GM12878 (cell line): Measurements from ENCODE around the gene CENPF. TPM values are rescaled to one million over a fixed set of nuclear protein-coding genes. Genes with fewer than 3 reads are reported as not detected.
A peak's percentile ranks its signal among the peaks of the same experiment; 100 is the strongest.

Source experiments
- ATAC-seq: fragments of 200-7000 bp; cut with Tn5 transposase; 3 replicates; pipeline ENCODE4 v1.9.1; 2020; ENCODE audit warnings: mild to moderate bottlenecking, moderate library complexity
- BruUV-seq: library from RNA; stranded (reverse); fragments of 400-500 nt; replicated peaks from 2 replicates; lab custom pipeline; 2021; lab: Mats Ljungman, UMichigan
- CTCF ChIA-PET: fragments of 300-600 bp; sonication (Branson Sonifier 250); formaldehyde crosslinking; extraction: SDS; loops from one replicate; lab custom pipeline; 2021; ENCODE audit warnings: inconsistent platforms; lab: Yijun Ruan, JAX
- POLR2A ChIA-PET: fragments of 350-600 bp; formaldehyde crosslinking; extraction: SDS; loops from one replicate; lab custom pipeline; 2021; ENCODE audit warnings: inconsistent platforms; lab: Charles Lee
- RAD21 ChIA-PET: fragments of 300-600 bp; sonication (Branson Sonifier 250); formaldehyde crosslinking; loops from one replicate; lab custom pipeline; 2023; ENCODE audit warnings: antibody characterized with exemption; ENCODE audit not compliant: unreplicated experiment; lab: Charles Lee
- SMC1A ChIA-PET: fragments of 300-600 bp; sonication (Branson Sonifier 250); formaldehyde crosslinking; loops from one replicate; lab custom pipeline; 2023; ENCODE audit not compliant: unreplicated experiment, uncharacterized antibody; lab: Charles Lee
- DNase-seq: peaks from one replicate; pipeline ENCODE4 v3.0.0-alpha.2; 2011; ENCODE audit warnings: low read depth, low spot score
- FAIRE-seq: peaks from 3 replicates; lab custom pipeline; 2011; peaks lifted over from hg19 to GRCh38; lab: Jason Lieb, UNC
- H2AFZ ChIP-seq: 2 replicates; pipeline ENCODE4 v1.6.0; 2011; ENCODE audit warnings: low read depth, low read length, control low read depth; ENCODE audit not compliant: control insufficient read depth
- H3K27ac ChIP-seq: 2 replicates; pipeline ENCODE4 v1.5.1; 2011; ENCODE audit warnings: control low read depth; ENCODE audit not compliant: control insufficient read depth, insufficient read depth
- H3K27me3 ChIP-seq, 2 experiments: replicated peaks in 1 of 2; 2 replicates each; pipeline versions ENCODE4 v1.6.0 to v1.6.1; 2011; ENCODE audit warnings: low read length in 1 of 2; ENCODE audit not compliant: control insufficient read depth in 2 of 2, insufficient read depth in 2 of 2
- H3K36me3 ChIP-seq, 2 experiments: 2 replicates each; pipeline ENCODE4 v1.5.1; 2011; ENCODE audit warnings: low read length in 1 of 2; ENCODE audit not compliant: control insufficient read depth in 2 of 2, insufficient read depth in 2 of 2
- H3K4me1 ChIP-seq: 2 replicates; pipeline ENCODE4 v1.6.1; 2011; ENCODE audit warnings: mild to moderate bottlenecking, low read length, moderate library complexity, mixed read lengths; ENCODE audit not compliant: control insufficient read depth, insufficient read depth
- H3K4me2 ChIP-seq: 2 replicates; pipeline ENCODE4 v1.6.0; 2011; ENCODE audit warnings: control low read depth; ENCODE audit not compliant: control insufficient read depth, insufficient read depth
- H3K4me3 ChIP-seq: fragments of 200-600 bp; sonication (generic); 2 replicates; pipeline ENCODE4 v1.5.1; 2016
- H3K79me2 ChIP-seq: 2 replicates; pipeline ENCODE4 v1.6.0; 2011; ENCODE audit warnings: low read length; ENCODE audit not compliant: control insufficient read depth, insufficient read depth
- H3K9ac ChIP-seq: 2 replicates; pipeline ENCODE4 v1.8.0; 2011; ENCODE audit warnings: low read length, control low read depth, mixed read lengths; ENCODE audit not compliant: control insufficient read depth, insufficient read depth
- H3K9me3 ChIP-seq: replicated peaks from 3 replicates; pipeline ENCODE4 v1.5.1; 2011; ENCODE audit warnings: mild to moderate bottlenecking, low read length; ENCODE audit not compliant: control insufficient read depth, insufficient read depth
- H4K20me1 ChIP-seq: 2 replicates; pipeline ENCODE4 v1.6.0; 2011; ENCODE audit not compliant: control insufficient read depth, insufficient read depth
- BMI1 ChIP-seq: fragments of 450-650 bp; IDR thresholded peaks from 2 replicates; pipeline ENCODE4 v1.6.1; 2016; ENCODE audit warnings: mild to moderate bottlenecking, moderate library complexity, borderline replicate concordance
- CBX3 ChIP-seq: fragments of 200-600 bp; sonication (generic); IDR thresholded peaks from 2 replicates; pipeline ENCODE4 v1.6.1; 2016; ENCODE audit warnings: low read depth, borderline replicate concordance
- HCFC1 ChIP-seq: fragments of 150-350 bp; IDR thresholded peaks from 2 replicates; pipeline ENCODE4 v1.6.1; 2014; ENCODE audit warnings: low read length
- IRF3 ChIP-seq: fragments of 450-650 bp; IDR thresholded peaks from 2 replicates; pipeline ENCODE4 v1.6.1; 2014; ENCODE audit warnings: mild to moderate bottlenecking
- MEF2B ChIP-seq: fragments of 450-650 bp; IDR thresholded peaks from 2 replicates; pipeline ENCODE4 v1.6.1; 2018; ENCODE audit warnings: mild to moderate bottlenecking, moderate library complexity; ENCODE audit not compliant: partially characterized antibody, poor library complexity, severe bottlenecking
- MTA2 ChIP-seq: fragments of 450-650 bp; IDR thresholded peaks from 2 replicates; pipeline ENCODE4 v1.6.1; 2016; ENCODE audit warnings: low read depth, mild to moderate bottlenecking, moderate library complexity
- MTA3 ChIP-seq: IDR thresholded peaks from 2 replicates; pipeline ENCODE4 v1.6.1; 2012; ENCODE audit warnings: low read length, inconsistent platforms, borderline replicate concordance
- NFYB ChIP-seq: IDR thresholded peaks from 2 replicates; pipeline ENCODE4 v1.6.1; 2011; ENCODE audit warnings: low read depth, mild to moderate bottlenecking, low read length, improper control_type of control experiment, moderate library complexity; ENCODE audit not compliant: insufficient read depth
- PAX5 ChIP-seq: IDR thresholded peaks from 2 replicates; pipeline ENCODE4 v1.6.1; 2011; ENCODE audit warnings: low read depth, low read length, borderline replicate concordance
- POU2F2 ChIP-seq: IDR thresholded peaks from 3 replicates; pipeline ENCODE4 v1.6.1; 2011; ENCODE audit warnings: low read depth, mild to moderate bottlenecking, low read length, borderline replicate concordance
- SIN3A ChIP-seq: IDR thresholded peaks from 2 replicates; pipeline ENCODE4 v1.6.1; 2012; ENCODE audit warnings: low read depth, low read length, improper control_type of control experiment
- SUPT20H ChIP-seq: IDR thresholded peaks from 2 replicates; pipeline ENCODE4 v1.6.1; 2011; ENCODE audit warnings: low read depth, mild to moderate bottlenecking, low read length, moderate library complexity, borderline replicate concordance; ENCODE audit not compliant: control insufficient read depth
- TAF1 ChIP-seq: IDR thresholded peaks from 2 replicates; pipeline ENCODE4 v1.6.1; 2011; ENCODE audit warnings: mild to moderate bottlenecking, low read depth, low read length, borderline replicate concordance
- TCF12 ChIP-seq: IDR thresholded peaks from 2 replicates; pipeline ENCODE4 v1.6.1; 2011; ENCODE audit warnings: low read depth, mild to moderate bottlenecking, low read length
- WGBS: methylation state at CpG from one replicate; pipeline ENCODE4 v1.1.6; 2016; ENCODE audit warnings: low lambda C conversion rate; ENCODE audit not compliant: insufficient replicate concordance, insufficient coverage; ENCODE audit errors: missing lambda C conversion rate; 5-methylcytosine and 5-hydroxymethylcytosine counted together
- in situ Hi-C: fragments of 300-500 bp; cut with MboI; formaldehyde crosslinking; loops from 9 replicates; pipeline ENCODE4 v1.14.3; 2018; ENCODE audit warnings: mixed read lengths
- intact Hi-C: fragments of 100-400 bp; cut with micrococcal nuclease; formaldehyde crosslinking; loops from one replicate; pipeline ENCODE4 v1.14.2; 2022; ENCODE audit not compliant: unreplicated experiment
- polyA plus RNA-seq, 11 experiments: library from polyadenylated mRNA; depleted of rRNA in 4 of 11; unstranded in 6 of 11; stranded (reverse) in 5 of 11; fragments of >200 nt; fragmentation: Nextera tagmentation in 4 of 11; fragmentation: Illumina TruSeq in 1 of 11; extraction: Ambion mirVana in 4 of 11; extraction: Trizol in 1 of 11; gene quantifications; 1 replicate in 1 of 11; 2 replicates in 10 of 11; pipeline versions ENCODE4 v1.2.1 to v1.2.3, GENCODE V29; 2011 to 2016; ENCODE audit warnings: inconsistent platforms in 2 of 11, missing spikeins in 2 of 11, low read depth in 1 of 11
- total RNA-seq, 4 experiments: library from RNA; depleted of rRNA in 3 of 4; stranded (reverse); fragments of >200 nt in 3 of 4; fragmentation: Illumina TruSeq in 1 of 4; extraction: Trizol in 1 of 4; gene quantifications; 2 replicates each; pipeline versions ENCODE4 v1.2.1 to v1.2.3, GENCODE V29; 2013 to 2021
- TF ChIP-seq, protein P1 (sequence below): fragments of 450-650 bp; IDR thresholded peaks from 2 replicates; pipeline ENCODE4 v1.6.1; 2018; ENCODE audit warnings: mild to moderate bottlenecking, low read depth, moderate library complexity; ENCODE audit not compliant: partially characterized antibody

CENPF gene
- total and polyA plus RNA-seq, 10 of the 15 experiments (the other 5 are each of a cell fraction or from before 2014, with no cell fraction given) = 26.0 to 132 (median 70.5) TPM

DNA sequence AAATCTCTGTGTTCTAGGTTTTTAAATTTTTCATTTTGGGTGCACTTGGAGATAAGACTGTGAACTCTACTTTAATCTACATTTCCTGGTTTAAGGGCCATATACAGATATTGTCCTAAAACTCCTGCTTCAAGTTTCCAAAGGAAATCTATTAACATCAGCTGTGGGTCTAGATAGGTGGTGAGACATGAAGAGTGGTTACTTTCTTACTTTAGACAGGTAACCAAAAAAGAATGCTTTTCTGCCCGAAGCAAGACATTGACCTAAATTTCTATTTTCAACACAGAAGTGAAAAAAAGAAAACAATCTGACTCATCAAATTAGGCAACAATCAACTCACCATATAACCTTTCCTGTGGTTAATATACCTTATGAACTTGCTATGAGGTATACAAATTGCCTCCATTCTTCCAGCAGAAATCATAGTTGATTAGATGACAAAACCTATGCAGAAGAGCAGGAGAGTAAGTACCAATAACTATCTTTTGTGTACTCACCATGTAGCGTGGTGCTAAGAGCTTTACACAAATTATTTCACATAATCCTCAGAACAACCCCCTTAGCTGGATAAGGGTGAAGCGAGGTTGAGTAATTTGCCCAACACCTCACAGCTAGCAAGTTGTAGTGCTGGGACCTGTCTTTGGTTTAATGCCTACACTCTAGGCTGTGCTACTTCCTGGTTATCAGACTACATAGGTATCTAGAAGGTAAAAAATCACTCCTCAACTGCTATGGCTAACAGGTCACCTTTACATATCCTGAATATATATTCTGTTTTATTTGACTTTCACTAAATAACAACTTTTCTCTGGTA, 28.2 kb upstream of the CENPF start:
- H3K9ac ChIP-seq = no peak overlapping the region
- BruUV-seq = no TSS peak
- TF ChIP-seq SUPT20H (no peak), TCF12 (no peak), NFYB (no peak), CBX3 (no peak), MTA3 (no peak), MTA2 (no peak), SIN3A (no peak), POU2F2 (no peak), PAX5 (no peak), MEF2B (no peak), TAF1 (no peak), BMI1 (no peak), HCFC1 (no peak), IRF3 (no peak)
- TF ChIP-seq, protein P1, sequence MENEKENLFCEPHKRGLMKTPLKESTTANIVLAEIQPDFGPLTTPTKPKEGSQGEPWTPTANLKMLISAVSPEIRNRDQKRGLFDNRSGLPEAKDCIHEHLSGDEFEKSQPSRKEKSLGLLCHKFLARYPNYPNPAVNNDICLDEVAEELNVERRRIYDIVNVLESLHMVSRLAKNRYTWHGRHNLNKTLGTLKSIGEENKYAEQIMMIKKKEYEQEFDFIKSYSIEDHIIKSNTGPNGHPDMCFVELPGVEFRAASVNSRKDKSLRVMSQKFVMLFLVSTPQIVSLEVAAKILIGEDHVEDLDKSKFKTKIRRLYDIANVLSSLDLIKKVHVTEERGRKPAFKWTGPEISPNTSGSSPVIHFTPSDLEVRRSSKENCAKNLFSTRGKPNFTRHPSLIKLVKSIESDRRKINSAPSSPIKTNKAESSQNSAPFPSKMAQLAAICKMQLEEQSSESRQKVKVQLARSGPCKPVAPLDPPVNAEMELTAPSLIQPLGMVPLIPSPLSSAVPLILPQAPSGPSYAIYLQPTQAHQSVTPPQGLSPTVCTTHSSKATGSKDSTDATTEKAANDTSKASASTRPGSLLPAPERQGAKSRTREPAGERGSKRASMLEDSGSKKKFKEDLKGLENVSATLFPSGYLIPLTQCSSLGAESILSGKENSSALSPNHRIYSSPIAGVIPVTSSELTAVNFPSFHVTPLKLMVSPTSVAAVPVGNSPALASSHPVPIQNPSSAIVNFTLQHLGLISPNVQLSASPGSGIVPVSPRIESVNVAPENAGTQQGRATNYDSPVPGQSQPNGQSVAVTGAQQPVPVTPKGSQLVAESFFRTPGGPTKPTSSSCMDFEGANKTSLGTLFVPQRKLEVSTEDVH = no peak

More for the DNA sequence above, 28.2 kb upstream of the CENPF start:
- ChIA-PET RAD21 (interaction anchor here (0.8 to 3.1 kb wide), 5 partner anchors 10 to 147 kb away, joined by 3 to 14 read pairs (median 3); no protein-coding TSS in a partner anchor), SMC1A (interaction anchor here (1.0 to 4.1 kb wide), 6 partner anchors 9 to 99 kb away, joined by 3 to 29 read pairs (median 5); no protein-coding TSS in a partner anchor), CTCF (interaction anchor here (0.7 to 2.9 kb wide), 6 partner anchors 10 to 314 kb away, joined by 3 to 11 read pairs (median 4); no protein-coding TSS in a partner anchor), POLR2A (interaction anchor here (1.5 kb wide), 1 partner anchor 10 kb away, joined by 5 read pairs; no protein-coding TSS in a partner anchor)
- DNase-seq (no peak), ATAC-seq (peak; percentile 44), FAIRE-seq (no peak)
- H3K27me3 ChIP-seq = no peaks in the 10 kb centered on the region
- intact Hi-C loops = no loop called here
- H3K9me3 ChIP-seq = peaks cover 1% of the 10 kb centered on the region; the same call in 1 of the 3 replicates
- 29% methylated on average over 3 of the region's 3 CpGs for WGBS
- in situ Hi-C loops = no loop called here
- no peaks in the 10 kb centered on the region for H3K79me2 ChIP-seq
- H3K36me3 ChIP-seq = no peaks in the 10 kb centered on the region
- H4K20me1 ChIP-seq = no peaks in the 10 kb centered on the region
- no peak overlapping the region for H3K4me2 ChIP-seq
- no peak overlapping the region for H3K27ac ChIP-seq
- no peak overlapping the region for H3K4me3 ChIP-seq
- H2AFZ ChIP-seq = no peak overlapping the region
- H3K4me1 ChIP-seq = no peaks in the 10 kb centered on the region
